ENCODE measurements around the gene SAG. TPM values are rescaled to one million over a fixed set of nuclear protein-coding genes. Genes with fewer than 3 reads are reported as not detected.

Gene SAG
- total and polyA plus RNA-seq, 8 donors = not detected

DNA sequence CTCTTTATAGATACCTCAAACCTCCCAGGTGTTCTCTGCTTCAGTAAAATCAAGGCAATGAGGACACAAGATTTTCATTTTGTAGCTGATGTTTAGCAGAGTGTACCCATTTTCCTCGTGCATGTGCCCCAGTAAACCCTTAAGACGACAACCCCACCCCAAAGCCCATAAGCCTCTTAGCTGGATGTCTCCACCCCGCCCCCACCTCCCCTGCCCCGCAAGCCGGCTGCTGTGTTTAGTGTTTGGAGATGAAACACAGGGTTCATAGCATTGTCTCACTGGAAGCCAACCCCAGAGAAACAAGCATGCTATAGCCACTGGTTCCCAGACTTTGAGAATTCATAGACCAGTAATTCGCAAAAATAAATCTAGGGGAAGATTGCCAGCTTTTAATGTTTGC lies 5.8 kb upstream of the SAG start:
- intact Hi-C loops (cut with DNase I) = no loop called here

GRCh38 chr2:233303252-233303651 lies 4.4 kb upstream of the SAG start:
- Histone ChIP-seq H3K36me3 (no peaks in the 10 kb centered on the region), H3K9me3 (no peaks in the 10 kb centered on the region), H3K27ac (no peak overlapping the region), H3K4me1 (no peaks in the 10 kb centered on the region), H3K27me3 (no peaks in the 10 kb centered on the region), H3K4me3 (no peak overlapping the region)
- TF ChIP-seq, protein P1, sequence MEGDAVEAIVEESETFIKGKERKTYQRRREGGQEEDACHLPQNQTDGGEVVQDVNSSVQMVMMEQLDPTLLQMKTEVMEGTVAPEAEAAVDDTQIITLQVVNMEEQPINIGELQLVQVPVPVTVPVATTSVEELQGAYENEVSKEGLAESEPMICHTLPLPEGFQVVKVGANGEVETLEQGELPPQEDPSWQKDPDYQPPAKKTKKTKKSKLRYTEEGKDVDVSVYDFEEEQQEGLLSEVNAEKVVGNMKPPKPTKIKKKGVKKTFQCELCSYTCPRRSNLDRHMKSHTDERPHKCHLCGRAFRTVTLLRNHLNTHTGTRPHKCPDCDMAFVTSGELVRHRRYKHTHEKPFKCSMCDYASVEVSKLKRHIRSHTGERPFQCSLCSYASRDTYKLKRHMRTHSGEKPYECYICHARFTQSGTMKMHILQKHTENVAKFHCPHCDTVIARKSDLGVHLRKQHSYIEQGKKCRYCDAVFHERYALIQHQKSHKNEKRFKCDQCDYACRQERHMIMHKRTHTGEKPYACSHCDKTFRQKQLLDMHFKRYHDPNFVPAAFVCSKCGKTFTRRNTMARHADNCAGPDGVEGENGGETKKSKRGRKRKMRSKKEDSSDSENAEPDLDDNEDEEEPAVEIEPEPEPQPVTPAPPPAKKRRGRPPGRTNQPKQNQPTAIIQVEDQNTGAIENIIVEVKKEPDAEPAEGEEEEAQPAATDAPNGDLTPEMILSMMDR (IDR thresholded peaks at IDR 0.05) = no peak
- no peak for ATAC-seq
- intact Hi-C loops (cut with DNase I) = no loop called here
- WGBS, 2 donors = 88 to 90% methylated on average over 3 of the region's 3 CpGs
- no peak for FAIRE-seq
- DNase-seq = peak in 1 of 6 donors; percentile 19

More for the DNA sequence above, 5.8 kb upstream of the SAG start:
- ATAC-seq = no peak
- WGBS, 2 donors = 46 to 51% methylated on average over 6 of the region's 6 CpGs
- Histone ChIP-seq H3K36me3 (no peaks in the 10 kb centered on the region), H3K9me3 (no peaks in the 10 kb centered on the region), H3K27me3 (no peaks in the 10 kb centered on the region), H3K27ac (no peak overlapping the region), H3K4me3 (no peak overlapping the region), H3K4me1 (no peaks in the 10 kb centered on the region)
- TF ChIP-seq, protein P1 (IDR thresholded peaks at IDR 0.05) = no peak
- FAIRE-seq = no peak
- no peak for DNase-seq

- DNase-seq (no peak), ATAC-seq (no peak), FAIRE-seq (no peak)
- Histone ChIP-seq H3K36me3 (no peaks in the 10 kb centered on the region), H3K4me3 (no peak overlapping the region), H3K4me1 (no peaks in the 10 kb centered on the region), H3K27ac (no peak overlapping the region), H3K9me3 (no peaks in the 10 kb centered on the region), H3K27me3 (no peaks in the 10 kb centered on the region)
- intact Hi-C loops (cut with DNase I) = no loop called here
- WGBS, 2 donors = 74 to 81% methylated on average over 11 of the region's 11 CpGs
- TF ChIP-seq, protein P1 (IDR thresholded peaks at IDR 0.05) = no peak
These were observed 3.8 kb downstream of the SAG start for GRCh38 chr2:233311241-233311926.

DNA sequence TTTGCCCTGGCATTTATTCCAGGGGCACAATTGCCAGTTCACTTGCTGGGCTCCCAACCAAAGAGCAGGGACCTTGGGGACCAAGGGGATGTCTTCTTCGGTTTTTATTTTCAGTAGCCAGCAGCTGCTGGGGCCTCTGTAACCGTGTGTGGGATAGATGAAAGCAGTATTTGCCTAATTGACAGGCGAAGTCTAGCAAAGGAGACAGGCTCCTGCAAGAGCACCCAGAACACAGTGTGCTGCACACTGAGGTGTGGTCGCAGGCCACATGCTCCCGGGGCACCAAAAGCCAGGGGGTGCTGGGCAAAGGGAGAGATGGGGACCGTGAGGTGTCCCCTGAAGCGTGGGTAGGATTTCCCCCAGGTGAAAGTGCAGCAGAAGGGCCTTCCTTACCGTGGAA lies 5.3 kb downstream of the SAG start:
- no peak for FAIRE-seq
- TF ChIP-seq, protein P1 (IDR thresholded peaks at IDR 0.05) = no peak
- no peak for DNase-seq
- H3K9me3 ChIP-seq = no peaks in the 10 kb centered on the region
- intact Hi-C loops (cut with DNase I) = no loop called here
- ATAC-seq = no peak
- 51 to 61% methylated on average over 8 of the region's 8 CpGs for WGBS, 2 donors
- no peaks in the 10 kb centered on the region for H3K36me3 ChIP-seq
- H3K27me3 ChIP-seq = no peaks in the 10 kb centered on the region
- H3K4me3 ChIP-seq = no peak overlapping the region
- no peaks in the 10 kb centered on the region for H3K4me1 ChIP-seq
- H3K27ac ChIP-seq = no peak overlapping the region

GRCh38 chr2:233314180-233314925 lies 6.7 kb downstream of the SAG start:
- ATAC-seq (no peak), FAIRE-seq (no peak), DNase-seq (no peak)
- 83 to 90% methylated on average over 20 of the region's 20 CpGs for WGBS, 2 donors
- no peaks in the 10 kb centered on the region for H3K27me3 ChIP-seq
- H3K4me3 ChIP-seq = no peak overlapping the region
- H3K4me1 ChIP-seq = no peaks in the 10 kb centered on the region
- TF ChIP-seq, protein P1 (IDR thresholded peaks at IDR 0.05) = no peak
- H3K9me3 ChIP-seq = no peaks in the 10 kb centered on the region
- intact Hi-C loops (cut with DNase I) = no loop called here
- no peak overlapping the region for H3K27ac ChIP-seq
- H3K36me3 ChIP-seq = no peaks in the 10 kb centered on the region
